GOT3 (cell line): ENCODE results near the gene VSIG1.

Source experiments
- DNase-seq: peaks from one replicate; lab custom pipeline; 2025; ENCODE audit warnings: mixed read lengths; lab: John Stamatoyannopoulos, UW

Gene VSIG1

DNA sequence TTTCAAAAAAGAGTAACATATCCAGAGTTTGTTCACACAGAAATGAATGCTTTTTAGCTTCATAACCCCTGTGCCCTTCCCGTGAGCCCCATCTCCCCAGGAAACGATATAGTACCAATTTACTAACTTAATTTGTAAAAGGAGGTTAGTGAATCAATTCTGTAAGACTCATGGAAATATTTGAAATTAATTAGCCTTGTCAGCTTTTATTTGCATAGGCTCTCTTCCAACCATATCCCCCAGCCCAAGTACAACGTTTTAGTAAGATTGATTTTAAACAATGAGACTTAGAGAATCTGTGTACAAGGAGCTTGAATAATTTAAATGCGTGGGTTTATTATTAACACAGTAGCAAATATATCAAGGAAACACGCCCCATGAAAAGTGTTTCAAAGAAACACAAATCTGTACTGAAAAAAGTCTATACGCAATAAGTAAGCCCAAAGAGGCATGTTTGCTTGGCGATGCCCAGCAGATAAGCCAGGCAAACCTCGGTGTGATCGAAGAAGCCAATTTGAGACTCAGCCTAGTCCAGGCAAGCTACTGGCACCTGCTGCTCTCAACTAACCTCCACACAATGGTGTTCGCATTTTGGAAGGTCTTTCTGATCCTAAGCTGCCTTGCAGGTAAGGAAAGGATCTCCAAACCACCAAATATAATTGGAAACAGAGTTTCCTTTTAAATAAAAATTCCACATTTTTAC, at the start of gene VSIG1:
VSIG1 (plus strand) TSS at position 512 of the 703 bp plus-strand sequence; CDS start at position 578, 66 bp downstream.
- no peak for DNase-seq

DNA sequence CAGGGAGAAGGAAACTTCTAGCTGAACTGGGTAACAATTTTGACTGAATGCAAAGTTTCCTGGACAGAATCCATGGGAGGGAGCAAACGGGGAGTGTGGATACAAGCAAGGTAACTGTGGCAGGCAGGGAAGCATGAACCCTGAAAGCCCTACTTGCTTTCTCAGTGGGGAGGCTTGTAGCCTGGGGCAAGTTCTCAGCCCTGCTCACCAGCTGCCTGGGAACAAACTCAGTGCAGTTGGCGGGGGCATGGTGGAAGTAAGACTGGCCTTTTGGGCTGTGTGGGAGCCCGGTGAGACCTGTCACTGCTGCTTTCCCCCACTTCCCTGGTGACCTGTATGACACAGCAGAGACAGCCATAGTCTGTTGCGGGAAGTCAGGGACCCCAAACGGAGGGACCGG, 48.7 kb upstream of the VSIG1 start:
- DNase-seq, result no peak

GRCh38 chrX:108000751-108001150, 44.1 kb upstream of the VSIG1 start:
- no peak for DNase-seq

DNA sequence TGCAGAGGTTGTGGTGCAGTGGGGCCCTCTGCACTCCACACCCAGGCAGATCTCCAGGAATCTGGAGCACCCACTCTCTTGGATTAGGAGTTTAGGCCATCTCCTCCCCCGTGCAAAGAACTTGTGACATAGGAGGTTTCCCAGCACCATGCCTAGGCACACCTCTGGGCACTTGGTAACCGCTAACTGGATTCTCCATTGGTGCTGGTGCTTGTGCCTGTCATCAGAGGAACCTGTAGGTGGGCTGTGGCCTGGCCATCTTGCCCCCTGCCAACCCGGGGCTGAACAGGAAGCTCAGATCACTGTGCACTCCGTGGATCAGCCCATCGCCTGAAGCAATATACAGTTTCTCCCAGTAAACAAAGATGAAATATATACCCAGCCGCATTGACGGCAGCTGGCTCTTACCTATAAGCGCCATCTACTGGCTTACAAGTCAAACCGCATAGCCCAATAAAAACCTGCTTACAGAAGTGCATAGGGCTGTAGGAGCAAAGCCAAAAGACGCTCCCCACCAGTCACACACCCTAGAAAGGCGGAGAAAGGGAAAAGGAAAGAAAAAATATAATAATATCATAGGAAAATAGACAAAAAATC, 43.5 kb upstream of the VSIG1 start:
- no peak for DNase-seq

DNA sequence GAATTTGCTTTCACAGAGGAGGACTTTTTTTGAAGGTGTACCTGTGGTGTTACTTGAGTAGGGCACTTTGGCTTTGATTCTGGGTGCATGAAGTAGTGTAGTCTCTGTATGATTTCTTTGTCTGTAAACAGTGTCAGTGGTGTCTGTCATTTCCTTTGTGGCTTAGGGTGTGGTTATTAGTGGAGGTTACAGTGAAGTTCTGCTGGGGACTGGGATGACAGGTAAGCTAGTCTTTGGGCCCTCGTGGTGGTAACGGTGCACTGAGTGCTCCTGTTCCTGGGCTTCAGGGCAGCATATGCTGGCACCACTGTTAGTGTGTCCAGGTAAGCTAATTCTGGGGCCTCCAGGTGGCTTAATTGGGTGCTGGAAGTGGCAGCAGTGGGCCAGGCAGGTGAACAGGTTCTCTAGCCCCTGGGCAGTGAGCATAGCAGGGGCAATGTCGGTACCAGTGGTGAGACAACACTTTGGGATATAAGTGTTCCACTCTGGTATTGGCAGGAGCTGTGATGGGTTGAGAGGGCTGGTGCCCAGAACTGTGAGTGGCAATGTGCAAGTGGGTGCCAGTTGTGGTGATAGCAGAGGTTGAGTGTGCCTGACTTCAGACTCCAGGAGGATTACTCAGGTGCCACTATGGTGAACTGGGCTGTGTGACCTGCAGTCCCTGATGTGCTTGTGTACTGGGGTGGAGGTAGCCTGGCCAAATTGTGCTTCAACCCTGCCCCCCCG, 26.0 kb upstream of the VSIG1 start:
- no peak for DNase-seq

DNA sequence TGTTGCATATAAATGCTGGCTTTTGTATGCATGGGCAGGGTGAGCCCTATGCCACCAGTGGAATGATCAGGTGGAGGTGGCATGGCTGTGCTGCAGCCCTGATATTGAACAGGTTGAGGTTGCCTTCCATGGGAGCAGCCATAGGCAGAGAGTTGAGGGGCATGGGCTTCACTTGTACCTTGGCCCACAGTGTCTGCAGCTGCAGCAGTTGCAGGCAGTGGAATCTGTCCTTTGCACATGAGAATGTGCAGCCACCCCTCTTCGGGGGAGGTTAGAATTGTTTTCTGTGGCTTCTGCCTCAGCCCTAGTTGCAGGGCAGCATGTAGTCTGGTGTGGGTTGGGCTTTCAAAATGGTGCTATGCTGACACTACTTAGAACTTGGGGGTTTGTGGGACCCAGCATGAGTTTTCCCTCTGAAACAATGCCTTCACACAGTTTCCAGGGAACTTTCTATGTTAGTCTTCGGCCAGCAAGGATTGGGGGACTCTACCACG, 25.4 kb upstream of the VSIG1 start:
- DNase-seq, result no peak

GRCh38 chrX:108020631-108021030, 24.2 kb upstream of the VSIG1 start:
- DNase-seq, result no peak

GRCh38 chrX:108022491-108023089, 22.3 kb upstream of the VSIG1 start:
- DNase-seq, result no peak

DNA sequence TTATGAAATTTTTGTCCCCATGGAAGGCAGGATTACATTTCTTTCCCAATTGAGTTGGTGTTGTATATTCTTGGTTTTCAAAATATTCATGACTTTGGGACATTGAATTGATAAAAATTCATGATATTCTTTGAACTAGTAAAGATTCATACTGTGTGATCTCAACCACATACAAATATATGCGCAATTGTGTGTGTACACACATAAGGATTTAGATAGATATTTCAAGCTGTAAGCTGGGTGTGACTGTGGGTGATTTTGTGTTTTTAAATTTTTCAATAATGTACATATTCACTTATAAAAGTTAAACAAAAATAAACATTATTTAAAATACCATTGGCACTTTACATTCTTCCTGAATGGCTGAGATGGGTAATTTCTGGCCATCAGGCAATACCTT, 19.5 kb upstream of the VSIG1 start:
- no peak for DNase-seq

GRCh38 chrX:108025954-108026600, 18.8 kb upstream of the VSIG1 start:
- DNase-seq, result no peak

GRCh38 chrX:108028854-108029253, 16.0 kb upstream of the VSIG1 start:
- DNase-seq, result no peak

- DNase-seq, result no peak
These were observed 14.7 kb upstream of the VSIG1 start for GRCh38 chrX:108029928-108030711.

DNA sequence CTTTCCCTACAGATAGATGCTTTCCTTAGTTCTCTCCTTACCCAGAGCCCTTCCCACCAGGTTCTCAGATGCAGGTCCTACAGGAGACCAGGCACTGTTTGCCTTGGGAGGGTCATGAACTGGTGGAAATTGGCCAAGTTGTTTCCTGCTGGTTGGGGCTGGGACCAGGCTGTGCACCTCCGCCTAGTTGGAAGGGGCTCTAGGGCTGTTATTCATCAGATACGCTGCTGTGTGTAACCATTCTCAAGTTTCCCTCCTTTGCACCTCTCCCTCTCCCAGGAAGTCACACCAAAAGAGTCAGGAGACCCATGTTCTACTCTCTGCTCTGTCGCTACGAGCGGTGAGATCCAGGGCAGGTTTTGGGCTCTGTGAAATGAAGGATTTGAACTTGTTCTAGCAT, 11.9 kb upstream of the VSIG1 start:
- DNase-seq, result no peak

DNA sequence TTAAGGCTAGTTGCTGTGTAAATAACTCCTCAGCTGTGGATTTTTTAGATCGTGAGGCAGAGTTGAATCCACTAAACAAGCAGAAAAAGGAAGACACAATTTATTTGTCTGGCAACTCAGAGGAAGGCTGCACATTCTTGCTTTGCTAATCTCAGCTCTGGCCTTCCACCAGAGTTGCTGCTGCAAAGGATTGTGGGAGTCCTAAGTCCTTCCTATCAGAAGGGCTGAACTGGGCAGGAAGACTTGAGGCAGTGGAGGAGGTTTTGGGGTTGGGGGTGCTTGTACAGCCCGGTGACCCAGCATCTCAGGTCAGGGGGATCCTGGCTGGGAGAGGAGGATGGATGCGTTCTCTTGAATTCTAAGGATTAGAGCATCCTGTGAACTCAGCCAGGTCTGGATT, 11.0 kb upstream of the VSIG1 start:
- DNase-seq, result no peak

GRCh38 chrX:108034725-108035124, 10.1 kb upstream of the VSIG1 start:
- DNase-seq, result no peak

- no peak for DNase-seq
These were observed 8.4 kb upstream of the VSIG1 start for GRCh38 chrX:108036298-108036973.

- DNase-seq, result no peak
These were observed 4.8 kb downstream of the VSIG1 start for GRCh38 chrX:108049649-108050048.

DNA sequence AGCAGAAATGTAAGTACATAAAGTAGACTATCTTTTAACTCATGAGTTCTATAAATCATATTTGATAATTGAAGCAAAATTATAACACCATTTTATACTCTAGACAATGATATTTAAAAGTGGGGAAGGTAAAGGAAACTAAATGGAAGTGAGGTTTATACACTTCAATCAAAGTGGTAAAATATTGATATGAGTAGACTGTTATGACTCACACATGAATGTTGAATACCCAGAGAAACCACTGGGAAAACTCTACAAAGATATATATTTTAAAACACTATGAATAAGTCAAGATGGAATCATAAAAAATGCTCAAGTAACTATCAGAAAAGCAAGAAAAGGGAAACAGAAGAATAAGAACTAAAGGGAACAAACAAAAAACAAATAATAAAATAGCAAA, 8.4 kb downstream of the VSIG1 start:
- no peak for DNase-seq

DNA sequence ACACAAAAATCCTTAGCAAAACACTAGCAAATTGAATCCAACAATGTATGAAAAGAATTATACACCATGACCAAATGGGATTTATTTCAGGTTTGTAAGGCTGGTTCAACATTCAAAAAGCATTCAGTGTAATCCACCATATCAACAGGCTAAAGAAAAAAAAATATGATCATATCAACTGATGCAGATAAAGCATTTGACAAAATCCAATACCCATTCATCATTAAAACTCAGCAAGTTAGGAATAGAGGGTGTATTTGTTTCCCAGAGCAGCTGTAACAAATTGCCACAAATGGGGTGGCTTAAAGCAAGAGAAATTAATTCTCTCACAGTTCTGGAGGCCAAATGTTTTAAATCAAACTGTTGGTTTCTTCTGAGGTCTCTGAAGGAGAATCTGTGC, 10.7 kb downstream of the VSIG1 start:
- no peak for DNase-seq

DNA sequence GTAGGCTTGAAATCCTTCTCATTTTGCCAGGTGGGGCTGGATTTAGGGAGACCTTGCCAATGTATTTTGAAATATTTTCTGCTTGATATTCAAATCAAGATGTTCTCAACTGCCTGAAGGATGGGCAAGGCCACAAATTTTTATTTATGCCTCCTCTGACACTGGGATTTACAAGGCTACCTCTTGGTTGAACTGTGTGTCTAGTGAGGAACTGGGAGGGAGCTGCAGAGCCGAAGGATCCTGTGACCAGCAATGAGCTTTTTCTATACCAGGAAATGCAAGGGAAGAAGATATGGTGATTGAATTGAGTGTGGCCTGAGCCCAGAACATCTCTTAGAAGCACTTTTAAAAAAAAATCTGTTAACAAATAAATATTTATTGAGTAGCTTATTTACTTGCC, 14.9 kb downstream of the VSIG1 start:
- DNase-seq, result no peak

DNA sequence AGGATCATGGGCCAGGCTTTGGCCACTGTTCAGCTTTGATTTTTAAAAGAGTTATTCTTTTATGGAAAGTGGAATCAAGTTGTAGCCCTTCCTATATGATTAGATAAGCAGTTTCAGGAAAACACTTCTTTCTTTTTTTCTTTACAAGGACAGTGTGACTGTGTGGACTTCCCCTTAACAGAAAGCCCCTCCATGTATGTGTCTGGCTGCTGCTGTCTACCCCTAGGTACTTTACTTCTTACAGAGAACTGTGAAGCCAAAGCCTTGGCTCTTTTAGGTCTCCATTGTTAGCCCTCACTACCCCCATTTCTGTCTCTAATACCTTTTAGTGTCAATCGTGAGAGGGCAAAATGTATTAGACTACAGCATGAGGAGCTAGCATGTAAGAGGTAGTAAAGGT, 19.1 kb downstream of the VSIG1 start:
- no peak for DNase-seq
